Superior temporal gyrus (tissue), 1 donor: Measurements from ENCODE around the gene PADI4.

Experiments used
- DNase-seq: peaks from one replicate; pipeline ENCODE4 v3.0.0-alpha.2; 2016; ENCODE audit errors: extremely low spot score

Gene PADI4

DNA sequence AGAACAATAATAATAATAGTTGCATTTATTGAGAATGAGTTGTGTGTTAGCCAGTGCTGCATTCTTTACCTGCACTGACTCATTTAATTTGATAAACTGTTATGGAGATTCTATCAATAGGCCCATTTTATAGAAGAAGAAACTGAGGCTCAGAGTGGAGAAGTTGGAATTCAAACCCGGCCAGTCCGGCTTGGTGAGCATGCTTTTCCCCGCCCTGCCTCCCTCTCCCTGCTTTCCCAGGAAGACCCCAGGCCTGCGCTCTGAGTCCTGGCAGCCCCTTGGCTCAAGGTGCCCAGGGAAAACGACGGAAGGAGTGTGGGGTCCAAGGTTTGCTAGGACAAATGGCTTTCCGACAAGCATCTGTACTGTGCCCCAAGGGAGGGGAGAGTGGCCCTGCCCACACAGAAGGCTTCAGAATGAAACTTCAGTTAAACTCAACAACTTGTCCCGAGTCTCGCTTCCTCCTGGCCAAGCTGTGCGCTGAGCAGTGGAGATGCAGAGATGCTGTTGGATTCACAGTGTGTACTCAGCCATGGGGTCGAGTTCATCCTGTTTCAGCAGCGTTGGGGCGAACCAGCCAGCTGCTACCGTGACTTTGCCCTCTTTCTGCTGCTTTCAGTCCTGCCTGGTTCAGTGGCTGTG, 40.7 kb downstream of the PADI4 start:
- DNase-seq = no peak

DNA sequence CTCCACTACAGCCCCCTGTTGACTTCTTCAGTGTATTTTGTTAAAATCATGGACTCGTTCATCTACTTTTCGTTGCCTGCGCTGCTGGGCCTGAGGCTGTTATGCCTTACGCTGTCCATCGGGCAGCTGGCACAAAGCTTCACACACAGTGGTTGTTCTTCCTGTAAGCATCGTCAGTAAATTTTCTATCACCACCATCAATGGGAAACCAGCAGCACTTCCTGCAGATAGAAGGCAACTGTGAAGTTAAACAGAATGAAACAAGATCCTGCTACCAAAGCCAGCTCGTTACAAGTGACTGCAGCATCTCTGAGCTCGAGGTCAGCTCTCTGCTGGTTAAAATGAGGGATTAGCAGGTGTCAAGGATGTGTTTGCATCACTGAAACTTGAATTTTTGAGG, 42.1 kb downstream of the PADI4 start:
- DNase-seq = no peak

DNA sequence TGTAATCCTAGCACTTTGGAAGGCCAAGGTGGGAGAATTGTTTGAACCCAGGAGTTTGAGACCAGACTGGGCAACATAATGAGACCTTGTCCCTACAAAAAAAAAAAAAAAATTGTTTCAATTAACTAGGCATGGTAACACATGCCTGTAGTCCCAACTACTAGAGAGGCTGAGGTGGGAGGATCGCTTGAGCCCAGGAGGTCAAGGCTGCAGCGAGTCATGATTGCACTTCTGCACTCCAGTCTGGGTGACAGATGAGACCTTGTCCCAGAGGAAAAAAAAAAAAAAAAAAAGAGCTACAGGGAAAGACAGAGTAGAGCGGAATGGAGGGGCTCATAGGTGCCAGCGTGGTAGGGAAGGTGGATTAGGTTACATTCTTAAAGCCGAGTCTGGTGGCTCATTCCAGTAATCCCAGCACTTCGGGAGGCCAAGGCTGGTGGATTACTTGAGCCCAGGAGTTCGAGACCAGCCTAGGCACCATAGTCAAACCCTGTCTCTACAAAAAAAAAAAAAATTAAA, 43.0 kb downstream of the PADI4 start:
- DNase-seq = no peak

DNA sequence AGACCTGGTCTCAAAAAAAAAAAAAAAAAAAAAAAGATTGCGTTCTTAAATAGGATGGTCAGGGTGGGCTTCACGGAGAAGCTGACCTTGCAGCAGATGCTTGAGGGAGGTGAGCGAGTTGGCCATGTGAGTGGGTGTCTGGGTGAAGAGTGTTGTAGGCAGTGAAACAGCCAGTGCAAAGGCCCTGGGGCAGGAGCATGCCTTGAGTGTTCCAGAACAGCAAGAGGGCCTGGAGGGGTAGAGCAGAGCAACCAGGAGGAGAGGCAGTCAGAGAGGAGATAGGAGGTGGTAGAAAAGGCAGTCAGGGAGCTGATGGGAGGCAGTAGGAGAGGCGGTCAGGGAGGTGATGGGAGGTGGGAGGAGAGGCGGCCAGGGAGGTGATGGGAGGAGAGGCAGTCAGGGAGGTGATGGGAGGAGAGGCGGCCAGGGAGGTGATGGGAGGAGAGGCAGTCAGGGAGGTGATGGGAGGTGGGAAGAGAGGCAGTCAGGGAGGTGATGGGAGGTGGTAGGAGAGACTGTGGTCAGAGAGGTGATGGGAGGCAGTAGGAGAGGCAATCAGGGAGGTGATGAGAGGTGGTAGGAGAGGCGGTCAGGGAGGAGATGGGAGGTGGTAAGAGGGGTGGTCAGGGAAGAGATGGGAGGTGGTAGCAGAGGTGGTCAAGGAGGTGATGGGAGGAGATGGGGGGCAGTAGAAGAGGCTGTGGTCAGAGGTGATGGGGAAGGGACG, 43.8 kb downstream of the PADI4 start:
- no peak for DNase-seq

DNA sequence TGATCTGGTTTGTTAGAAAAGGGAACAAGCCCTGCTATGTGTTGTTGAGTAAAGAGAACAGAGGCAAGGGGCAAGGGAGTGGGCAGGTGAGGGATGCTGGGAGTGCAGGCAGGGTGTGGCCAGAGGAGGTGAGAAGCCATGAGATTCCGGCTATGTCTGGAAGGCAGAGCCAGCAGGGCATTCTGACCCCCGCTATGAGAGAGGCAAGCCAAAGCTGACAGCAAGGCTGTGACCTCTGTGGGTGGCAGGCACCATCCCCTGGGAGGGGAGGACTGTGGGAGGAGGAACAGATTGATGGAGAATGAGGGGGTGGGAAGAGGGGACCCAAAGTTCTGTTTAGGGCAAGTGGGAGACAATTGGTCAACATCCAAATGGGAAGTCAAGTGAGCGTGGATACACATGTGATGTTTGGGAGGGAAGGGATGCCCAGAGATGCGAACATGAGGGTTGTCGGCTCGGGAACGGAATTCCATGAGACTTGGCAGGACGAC, 44.5 kb downstream of the PADI4 start:
- no peak for DNase-seq

DNA sequence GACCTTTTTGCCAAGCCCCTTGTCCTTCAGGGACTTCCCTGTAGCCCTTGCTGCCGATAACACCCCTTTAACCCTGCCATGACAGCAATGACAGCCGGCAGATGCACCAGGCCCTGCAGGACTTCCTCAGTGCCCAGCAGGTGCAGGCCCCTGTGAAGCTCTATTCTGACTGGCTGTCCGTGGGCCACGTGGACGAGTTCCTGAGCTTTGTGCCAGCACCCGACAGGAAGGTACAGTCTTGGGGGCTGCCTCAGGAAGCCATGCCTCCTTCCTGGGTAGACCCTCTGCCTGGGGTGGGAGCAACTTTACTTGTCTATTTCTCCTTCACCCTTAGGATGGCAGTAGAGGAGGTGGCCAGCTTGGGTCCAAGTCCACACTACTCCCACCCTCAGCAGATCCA, 47.9 kb downstream of the PADI4 start:
- DNase-seq = no peak

DNA sequence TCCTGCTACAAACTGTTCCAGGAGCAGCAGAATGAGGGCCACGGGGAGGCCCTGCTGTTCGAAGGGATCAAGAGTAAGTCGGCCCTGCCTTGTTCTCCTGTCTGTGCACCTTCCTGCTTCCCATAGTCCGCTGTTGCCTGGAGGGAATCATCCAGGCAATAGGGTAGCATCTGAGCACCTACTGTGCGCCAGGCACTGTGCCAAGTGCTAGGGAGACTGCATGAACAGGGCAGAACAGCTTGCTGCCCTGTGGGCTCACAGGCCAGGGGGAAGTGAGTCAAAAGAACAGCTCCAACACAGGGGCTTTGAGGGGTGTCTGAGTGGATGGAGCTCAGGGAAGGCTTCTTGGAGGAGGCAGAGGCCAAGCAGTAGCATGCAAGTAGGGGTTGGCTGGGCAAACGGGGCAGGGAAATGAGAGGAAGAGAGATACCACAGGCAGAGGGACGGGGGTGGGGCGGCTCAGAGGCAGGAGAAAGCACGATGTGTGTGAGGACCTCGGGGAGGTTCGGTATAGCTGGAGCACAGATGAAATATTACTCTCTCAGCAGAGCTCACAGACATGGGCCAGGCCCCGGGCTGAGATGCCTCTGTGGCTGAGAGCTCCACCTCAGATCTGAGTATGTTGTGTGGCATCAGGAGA, 48.5 kb downstream of the PADI4 start:
- DNase-seq = no peak

DNA sequence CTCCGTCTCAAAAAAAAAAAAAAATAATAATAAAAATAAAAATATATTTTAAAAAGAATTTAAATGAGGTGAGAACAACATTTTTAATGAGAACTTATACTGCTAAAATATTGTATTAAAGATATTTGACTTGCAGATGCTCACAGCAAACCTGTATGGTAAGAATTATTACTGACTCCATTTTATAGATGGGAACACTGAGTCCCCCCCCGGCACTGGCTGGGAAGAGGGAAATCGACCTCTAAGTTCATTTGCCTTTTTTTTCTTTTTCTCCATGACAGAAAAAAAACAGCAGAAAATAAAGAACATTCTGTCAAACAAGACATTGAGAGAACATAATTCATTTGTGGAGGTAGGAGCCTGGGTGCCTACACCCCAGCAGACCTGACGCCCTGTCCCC, 50.6 kb downstream of the PADI4 start:
- DNase-seq = no peak

DNA sequence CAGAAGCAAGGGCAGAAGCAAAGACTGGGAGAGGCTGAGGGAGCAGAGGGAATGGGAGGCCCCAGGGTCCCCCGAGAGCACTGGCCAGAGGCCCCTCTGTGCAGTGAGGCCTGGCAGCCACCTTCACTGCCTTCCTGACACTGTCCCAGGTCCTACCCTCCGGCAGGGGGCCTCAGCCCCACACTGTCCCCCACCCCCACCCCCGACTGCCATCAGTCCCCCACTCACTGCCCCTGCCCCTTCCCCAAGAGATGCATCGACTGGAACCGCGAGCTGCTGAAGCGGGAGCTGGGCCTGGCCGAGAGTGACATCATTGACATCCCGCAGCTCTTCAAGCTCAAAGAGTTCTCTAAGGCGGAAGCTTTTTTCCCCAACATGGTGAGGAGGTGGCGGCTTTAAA, 51.0 kb downstream of the PADI4 start:
- DNase-seq = no peak

DNA sequence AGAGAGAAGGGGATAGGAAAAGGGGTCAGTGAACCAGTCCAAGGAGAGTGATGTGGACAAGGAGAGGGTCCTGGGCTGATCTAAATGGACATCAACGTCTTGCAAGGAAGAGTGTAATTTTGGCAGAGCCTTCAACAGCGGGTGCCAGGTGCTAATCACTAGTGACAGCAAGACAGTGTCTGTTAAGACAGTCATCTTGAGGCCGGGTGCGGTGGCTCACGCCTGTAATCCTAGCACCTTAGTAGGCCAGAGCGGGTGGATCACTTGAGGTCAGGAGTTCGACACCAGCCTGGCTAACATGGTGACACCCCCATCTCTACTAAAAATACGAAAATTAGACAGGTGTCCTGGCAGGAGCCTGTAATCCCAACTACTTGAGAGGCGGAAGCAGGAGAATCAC, 51.8 kb downstream of the PADI4 start:
- no peak for DNase-seq

DNA sequence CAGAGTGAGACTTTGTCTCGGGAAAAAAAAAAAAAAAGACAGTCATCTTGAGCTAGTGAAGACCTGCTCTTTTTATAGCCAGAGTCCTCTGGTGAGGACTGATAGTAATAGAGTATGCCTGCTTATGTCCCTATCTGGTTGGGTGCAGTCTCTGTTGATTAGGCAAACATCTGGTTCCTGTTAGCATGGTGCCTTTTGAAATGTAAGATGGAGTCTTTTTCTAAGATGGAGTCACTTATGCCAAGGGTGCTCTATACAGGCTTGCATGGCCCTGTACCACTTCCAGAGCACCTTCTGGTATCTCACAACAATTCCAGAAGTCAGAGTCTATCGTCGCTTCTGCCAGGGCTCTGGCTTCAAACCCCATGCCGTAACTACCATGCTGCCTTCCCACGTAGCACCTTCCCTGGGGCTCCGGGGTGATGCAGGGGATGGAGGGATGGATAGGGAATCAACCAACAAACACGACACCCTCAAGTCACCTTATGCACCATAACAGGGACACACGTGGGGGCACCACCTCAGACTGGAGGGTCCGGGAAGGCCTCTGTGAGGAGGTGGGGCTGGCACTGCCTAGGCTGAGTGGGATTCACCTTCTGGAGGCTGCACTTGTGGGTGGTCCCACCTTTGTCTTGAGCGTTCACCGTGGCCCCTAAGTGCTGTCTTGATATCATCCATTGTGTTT, 52.4 kb downstream of the PADI4 start:
- no peak for DNase-seq

DNA sequence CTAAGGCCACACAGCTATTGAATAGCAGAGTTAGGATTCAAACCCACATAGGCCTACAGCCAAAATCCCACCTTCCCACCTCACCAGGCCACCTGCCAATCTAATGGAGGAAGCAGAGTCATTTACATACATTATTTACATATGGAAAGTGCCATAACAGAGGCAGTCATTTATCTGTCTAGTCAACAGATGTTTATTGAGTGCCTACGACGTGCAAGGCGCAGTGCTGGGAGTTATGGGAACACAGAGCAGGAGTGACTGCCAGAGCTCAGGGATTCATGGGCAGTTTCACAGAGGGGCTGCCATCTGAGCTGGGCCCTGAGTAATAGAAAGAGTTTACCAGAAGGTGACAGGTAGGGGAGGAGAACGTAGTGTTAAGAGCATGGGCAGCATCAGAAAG, 53.7 kb downstream of the PADI4 start:
- DNase-seq = no peak

DNA sequence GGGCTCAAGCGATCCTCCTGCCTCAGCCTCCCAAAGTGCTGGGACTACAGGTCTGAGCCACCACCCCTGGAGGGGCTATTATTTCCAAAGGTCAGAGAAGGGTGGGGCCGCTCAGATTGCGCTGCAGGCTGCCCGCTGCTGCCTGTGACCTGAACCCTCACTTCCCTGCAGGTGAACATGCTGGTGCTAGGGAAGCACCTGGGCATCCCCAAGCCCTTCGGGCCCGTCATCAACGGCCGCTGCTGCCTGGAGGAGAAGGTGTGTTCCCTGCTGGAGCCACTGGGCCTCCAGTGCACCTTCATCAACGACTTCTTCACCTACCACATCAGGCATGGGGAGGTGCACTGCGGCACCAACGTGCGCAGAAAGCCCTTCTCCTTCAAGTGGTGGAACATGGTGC, 55.4 kb downstream of the PADI4 start:
- DNase-seq = no peak

DNA sequence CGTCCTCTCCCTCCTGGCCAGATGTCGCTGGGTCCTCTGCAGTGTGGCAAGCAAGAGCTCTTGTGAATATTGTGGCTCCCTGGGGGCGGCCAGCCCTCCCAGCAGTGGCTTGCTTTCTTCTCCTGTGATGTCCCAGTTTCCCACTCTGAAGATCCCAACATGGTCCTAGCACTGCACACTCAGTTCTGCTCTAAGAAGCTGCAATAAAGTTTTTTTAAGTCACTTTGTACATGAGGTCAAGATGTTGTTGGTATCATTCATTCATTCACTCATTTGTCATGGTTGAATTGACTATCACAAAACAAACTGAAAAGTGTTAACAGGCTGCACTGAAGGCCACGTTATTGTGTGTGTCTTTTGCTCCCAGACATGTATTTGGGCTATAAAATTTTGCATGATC, 55.8 kb downstream of the PADI4 start:
- no peak for DNase-seq

DNA sequence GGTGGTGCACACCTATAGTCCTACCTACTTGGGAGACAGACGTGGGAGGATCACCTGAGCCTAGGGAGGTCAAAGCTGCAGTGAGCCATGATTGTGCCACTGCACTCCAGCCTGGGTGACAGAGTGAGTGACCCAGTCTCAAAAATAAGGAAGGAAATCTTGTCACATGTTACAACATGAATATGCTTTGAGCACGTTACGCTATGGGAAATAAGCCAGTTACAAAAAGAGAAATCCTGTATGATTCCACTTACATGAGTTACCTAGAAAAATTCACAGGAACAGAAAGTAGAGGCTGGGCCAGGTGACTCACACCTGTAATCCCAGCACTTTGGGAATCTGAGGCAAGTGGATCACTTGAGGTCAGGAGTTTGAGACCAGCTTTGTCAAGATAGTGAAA, 57.3 kb downstream of the PADI4 start:
- no peak for DNase-seq

DNA sequence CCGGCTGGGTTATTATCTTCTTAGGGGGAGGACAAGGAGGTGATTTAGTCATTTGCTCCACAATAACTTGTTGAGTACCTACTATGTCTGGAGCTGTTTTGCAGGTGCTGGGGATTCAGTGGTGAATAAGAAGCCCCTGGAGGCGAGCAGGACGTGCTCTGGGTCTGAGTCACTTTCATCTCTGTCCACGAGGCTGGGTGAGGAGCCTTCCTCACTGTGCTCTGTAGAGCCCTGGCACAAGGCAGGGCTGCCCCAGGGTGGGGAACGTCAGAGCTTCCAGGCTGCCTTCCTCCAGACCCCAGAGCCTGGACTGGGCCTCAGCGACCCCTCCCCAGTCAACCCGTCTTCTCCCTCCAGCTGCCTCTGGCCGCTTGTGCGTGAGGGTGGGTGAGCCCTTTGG, 61.5 kb downstream of the PADI4 start:
- no peak for DNase-seq

DNA sequence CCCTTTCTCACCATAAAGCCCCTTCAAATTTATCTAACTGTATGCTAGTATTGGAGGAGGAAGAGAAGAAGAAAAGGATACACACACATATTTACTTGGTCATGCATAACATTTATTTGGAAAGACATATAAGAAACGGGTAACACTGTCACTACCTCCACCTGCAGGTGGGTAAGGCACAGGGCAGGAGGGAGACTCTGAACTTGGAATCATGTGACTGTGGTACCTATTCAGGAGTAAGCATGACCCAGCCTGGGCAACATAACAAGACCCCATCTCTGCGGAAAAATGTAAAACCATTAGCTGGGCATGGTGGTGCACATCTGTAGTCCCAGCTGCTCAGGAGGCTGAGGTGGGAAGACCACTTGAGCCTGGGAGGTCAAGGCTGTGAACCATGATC, 62.6 kb downstream of the PADI4 start:
- no peak for DNase-seq

DNA sequence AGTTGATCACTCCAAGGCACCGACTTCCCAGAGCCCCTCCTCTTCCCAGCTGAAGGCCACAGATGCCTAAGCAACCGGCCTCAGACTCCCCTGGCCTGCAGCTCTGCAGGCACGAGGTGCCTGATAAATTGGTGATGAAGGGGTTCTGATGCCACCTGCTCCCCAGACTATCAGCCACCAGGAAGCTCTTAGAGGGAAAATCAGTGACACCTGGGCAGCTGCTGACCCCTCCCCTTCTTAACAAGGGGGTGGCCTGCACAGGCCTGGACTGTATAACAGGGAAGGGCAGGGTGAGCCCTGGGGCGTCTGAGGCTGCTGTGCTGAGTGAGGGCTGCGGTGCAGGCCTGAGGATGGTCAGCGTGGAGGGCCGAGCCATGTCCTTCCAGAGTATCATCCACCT, 63.9 kb downstream of the PADI4 start, which contains the start of gene PADI6:
Gene PADI6 (plus strand): TSS at position 301 of the 400 bp plus-strand sequence. CDS start 50 bp downstream, at position 351.
- no peak for DNase-seq

DNA sequence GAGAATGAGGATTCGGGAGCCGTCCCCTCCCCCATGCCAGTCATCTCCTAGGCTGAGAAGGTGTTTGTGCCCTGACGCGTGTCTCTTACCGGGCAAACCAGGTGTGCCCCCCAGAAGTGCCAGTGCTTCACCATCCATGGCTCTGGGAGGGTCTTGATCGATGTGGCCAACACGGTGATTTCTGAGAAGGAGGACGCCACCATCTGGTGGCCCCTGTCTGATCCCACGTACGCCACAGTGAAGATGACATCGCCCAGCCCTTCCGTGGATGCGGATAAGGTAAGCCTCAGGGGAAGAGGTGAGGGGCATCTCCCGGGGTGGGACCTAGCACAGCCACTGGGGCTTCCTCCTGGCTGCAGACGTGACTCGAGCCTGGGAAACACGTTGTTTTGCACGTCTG, 65.0 kb downstream of the PADI4 start:
- DNase-seq = no peak

DNA sequence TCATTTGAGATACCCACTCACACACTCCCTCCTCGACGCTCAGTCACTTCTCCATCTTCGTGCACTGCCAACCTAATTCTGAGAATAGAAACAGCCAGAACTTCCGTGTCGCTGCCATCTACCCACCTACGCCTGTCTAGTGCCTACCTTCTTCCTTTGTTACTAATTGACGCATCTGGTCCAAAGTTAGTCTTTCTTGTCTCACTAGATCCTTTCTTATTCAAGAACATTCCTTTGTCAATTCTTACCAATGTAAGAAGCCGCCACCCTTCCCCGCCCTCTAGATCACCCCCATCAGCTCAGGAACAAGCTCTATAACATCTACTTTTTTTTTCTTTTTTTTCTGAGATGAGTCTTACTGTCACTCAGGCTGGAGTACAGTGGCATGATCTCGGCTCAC, 67.7 kb downstream of the PADI4 start:
- DNase-seq = no peak

DNA sequence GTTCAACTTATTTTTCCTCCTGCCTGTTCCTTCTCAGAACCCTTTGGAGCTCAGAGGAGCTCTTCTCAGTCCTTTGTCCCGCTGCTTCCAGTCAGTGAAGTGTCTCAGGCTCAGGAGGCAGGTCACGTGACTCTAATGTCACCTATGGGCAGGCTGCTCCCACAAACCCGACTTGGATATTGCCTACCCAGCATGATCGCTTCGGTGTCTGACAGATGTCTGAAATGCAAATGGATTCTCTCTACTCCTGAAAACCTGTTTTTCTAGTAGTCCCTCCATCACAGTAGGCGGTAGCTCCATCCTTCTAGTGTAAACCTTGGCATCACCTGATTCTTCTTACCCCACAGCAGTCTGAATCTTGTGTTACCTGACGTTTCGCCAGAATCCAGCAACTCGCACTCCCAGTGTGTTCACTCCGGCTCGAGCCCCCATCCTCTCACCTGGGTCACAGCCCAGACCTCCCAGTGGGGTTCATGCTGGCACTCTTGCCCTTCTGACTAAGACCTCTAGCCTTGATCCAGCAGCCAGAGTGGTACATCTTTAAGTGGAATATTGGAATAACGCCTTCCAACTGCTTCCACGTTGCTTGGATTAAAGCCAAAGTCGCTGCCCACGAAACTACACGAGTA, 69.4 kb downstream of the PADI4 start:
- no peak for DNase-seq

DNA sequence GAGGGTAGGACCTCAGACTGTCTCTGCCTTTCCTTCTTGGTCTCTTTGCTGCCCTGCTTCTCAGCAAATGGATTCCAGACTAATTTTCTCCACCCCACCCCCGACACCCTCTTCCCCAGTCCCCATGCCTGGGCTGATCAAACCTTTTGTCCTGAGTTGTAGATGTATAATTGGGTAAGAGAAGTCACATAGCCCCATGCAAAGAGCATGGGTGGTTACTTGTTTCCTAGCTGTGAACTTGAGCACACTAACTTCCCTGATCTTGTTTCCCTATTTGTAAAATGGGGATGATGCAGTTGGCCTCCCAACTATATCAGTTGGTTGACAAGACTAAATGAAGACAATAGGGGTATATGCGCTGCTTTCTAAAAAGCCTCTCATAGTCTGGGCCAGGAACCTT, 73.2 kb downstream of the PADI4 start:
- DNase-seq = no peak
